ENCODE results near the gene SPRED3. TPM values are rescaled to one million over a fixed set of nuclear protein-coding genes. Genes with fewer than 3 reads are reported as not detected.

SPRED3 gene
- total and polyA plus RNA-seq, 4 donors = under 0.01 to 0.09 TPM; not detected in 2

GRCh38 chr19:38429811-38430156 lies 41.3 kb downstream of the SPRED3 start:
- Histone ChIP-seq H3K36me3 (ENCODE audit: control insufficient read depth in 4 of 4, insufficient read depth in 3 of 4, low read depth in 1 of 4, low read length in 3 of 4) (no peaks in the 10 kb centered on the region), H3K9me3 (ENCODE audit: control insufficient read depth in 4 of 4, low read length in 3 of 4) (no peaks in the 10 kb centered on the region), H3K27me3 (ENCODE audit: control insufficient read depth in 4 of 4, insufficient read depth in 4 of 4, low read length in 3 of 4) (peaks cover 0 to 9% (median 4%) of the 10 kb centered on the region in 4 donors), H3K27ac (ENCODE audit: low read depth in 1 of 2, low read length in 2 of 2) (no peak overlapping the region), H3K9ac (ENCODE audit: low read depth in 1 of 2, low read length in 2 of 2) (no peak overlapping the region), H3K4me1 (ENCODE audit: control insufficient read depth in 4 of 4, insufficient read depth in 4 of 4, low read length in 3 of 4) (peaks cover 0 to 2% (median 0%) of the 10 kb centered on the region in 4 donors), H3K4me3 (ENCODE audit: low read depth in 1 of 3, low read length in 3 of 3) (no peak overlapping the region)
- WGBS = 78% methylated on average over 2 of the region's 2 CpGs
- DNase-seq (ENCODE audit: low spot score) = no peak
- TF ChIP-seq SP1 (IDR thresholded peaks at IDR 0.05) (no peak), GABPA (IDR thresholded peaks at IDR 0.05 in 1 of 2, conservative IDR thresholded peaks at IDR 0.05 in 1 of 2) (no peak), REST (IDR thresholded peaks at IDR 0.05) (no peak), ATF3 (IDR thresholded peaks at IDR 0.05) (no peak), JUND (IDR thresholded peaks at IDR 0.05) (no peak), CTCF (IDR thresholded peaks at IDR 0.05; ENCODE audit: low read depth, low read length, missing input control) (no peak), TAF1 (conservative IDR thresholded peaks at IDR 0.05) (no peak), YY1 (IDR thresholded peaks at IDR 0.05) (no peak), RXRA (IDR thresholded peaks at IDR 0.05) (no peak), NR2F2 (IDR thresholded peaks at IDR 0.05) (no peak), HNF4G (IDR thresholded peaks at IDR 0.05) (no peak)
- TF ChIP-seq, protein P1, sequence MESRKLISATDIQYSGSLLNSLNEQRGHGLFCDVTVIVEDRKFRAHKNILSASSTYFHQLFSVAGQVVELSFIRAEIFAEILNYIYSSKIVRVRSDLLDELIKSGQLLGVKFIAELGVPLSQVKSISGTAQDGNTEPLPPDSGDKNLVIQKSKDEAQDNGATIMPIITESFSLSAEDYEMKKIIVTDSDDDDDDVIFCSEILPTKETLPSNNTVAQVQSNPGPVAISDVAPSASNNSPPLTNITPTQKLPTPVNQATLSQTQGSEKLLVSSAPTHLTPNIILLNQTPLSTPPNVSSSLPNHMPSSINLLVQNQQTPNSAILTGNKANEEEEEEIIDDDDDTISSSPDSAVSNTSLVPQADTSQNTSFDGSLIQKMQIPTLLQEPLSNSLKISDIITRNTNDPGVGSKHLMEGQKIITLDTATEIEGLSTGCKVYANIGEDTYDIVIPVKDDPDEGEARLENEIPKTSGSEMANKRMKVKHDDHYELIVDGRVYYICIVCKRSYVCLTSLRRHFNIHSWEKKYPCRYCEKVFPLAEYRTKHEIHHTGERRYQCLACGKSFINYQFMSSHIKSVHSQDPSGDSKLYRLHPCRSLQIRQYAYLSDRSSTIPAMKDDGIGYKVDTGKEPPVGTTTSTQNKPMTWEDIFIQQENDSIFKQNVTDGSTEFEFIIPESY (IDR thresholded peaks at IDR 0.05) = no peak

DNA sequence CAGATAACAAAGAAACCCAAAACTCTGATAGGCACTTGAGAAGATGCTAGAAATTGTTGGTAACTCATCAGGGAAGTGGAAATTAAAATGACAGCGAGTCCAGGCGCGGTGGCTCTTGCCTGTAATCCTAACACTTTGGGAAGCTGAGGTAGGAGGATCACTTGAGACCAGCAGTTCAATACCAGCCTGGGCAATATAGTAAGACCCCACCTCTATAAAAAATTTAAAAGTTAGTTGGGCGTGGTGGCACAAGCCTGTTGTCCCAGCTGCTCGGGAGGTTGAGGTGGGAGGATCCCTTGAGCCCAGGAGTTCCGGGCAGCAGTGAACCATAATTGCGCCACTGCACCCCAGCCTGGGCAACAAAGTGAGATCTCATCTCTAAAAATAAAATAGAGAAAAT lies 42.4 kb downstream of the SPRED3 start:
- Histone ChIP-seq H3K27ac (ENCODE audit: low read depth in 1 of 2, low read length in 2 of 2) (no peak overlapping the region), H3K27me3 (ENCODE audit: control insufficient read depth in 4 of 4, insufficient read depth in 4 of 4, low read length in 3 of 4) (peaks cover 0 to 9% (median 4%) of the 10 kb centered on the region in 4 donors)
- WGBS = 85% methylated on average over 7 of the region's 7 CpGs

More for the DNA sequence above, 42.4 kb downstream of the SPRED3 start:
- Histone ChIP-seq H3K4me1 (ENCODE audit: control insufficient read depth in 4 of 4, insufficient read depth in 4 of 4, low read length in 3 of 4) (peaks cover 0 to 2% (median 0%) of the 10 kb centered on the region in 4 donors), H3K9me3 (ENCODE audit: control insufficient read depth in 4 of 4, low read length in 3 of 4) (no peaks in the 10 kb centered on the region), H3K9ac (ENCODE audit: low read depth in 1 of 2, low read length in 2 of 2) (no peak overlapping the region), H3K4me3 (ENCODE audit: low read depth in 1 of 3, low read length in 3 of 3) (no peak overlapping the region), H3K36me3 (ENCODE audit: control insufficient read depth in 4 of 4, insufficient read depth in 3 of 4, low read depth in 1 of 4, low read length in 3 of 4) (no peaks in the 10 kb centered on the region)
- no peak for TF ChIP-seq RXRA (IDR thresholded peaks at IDR 0.05)
- TF ChIP-seq HNF4A (conservative IDR thresholded peaks at IDR 0.05) = no peak
- no peak for TF ChIP-seq ATF3 (IDR thresholded peaks at IDR 0.05)
- TF ChIP-seq RAD21 (IDR thresholded peaks at IDR 0.05) = no peak
- TF ChIP-seq NR2F2 (IDR thresholded peaks at IDR 0.05) = no peak
- no peak for TF ChIP-seq YY1 (IDR thresholded peaks at IDR 0.05)
- no peak for TF ChIP-seq TAF1 (conservative IDR thresholded peaks at IDR 0.05)
- TF ChIP-seq, protein P1 (IDR thresholded peaks at IDR 0.05) = no peak
- TF ChIP-seq HNF4G (IDR thresholded peaks at IDR 0.05) = no peak
- TF ChIP-seq SP1 (IDR thresholded peaks at IDR 0.05) = no peak
- no peak for TF ChIP-seq FOXA2 (IDR thresholded peaks at IDR 0.05)
- TF ChIP-seq REST (IDR thresholded peaks at IDR 0.05) = no peak
- DNase-seq (ENCODE audit: low spot score) = no peak

All from liver (tissue), 9 donors.